ENCODE results near the gene GATB. TPM values are rescaled to one million over a fixed set of nuclear protein-coding genes. Genes with fewer than 3 reads are reported as not detected.

The GATB gene
- total RNA-seq, 2 donors from 2014 or later: 28.1 to 131 TPM

GRCh38 chr4:151807220-151807619, 46.4 kb upstream of the GATB start:
- H3K4me1 ChIP-seq: peaks cover 0 to 18% of the 10 kb centered on the region in 2 donors
- H3K9me3 ChIP-seq: no peaks in the 10 kb centered on the region
- DNase-seq (ENCODE audit: low spot score): peak; percentile 69
- H3K27me3 ChIP-seq: no peaks in the 10 kb centered on the region
- H3K4me3 ChIP-seq: no peak overlapping the region
- peak overlapping the region; percentile 71 to 85 for H3K27ac ChIP-seq
- H3K36me3 ChIP-seq: no peaks in the 10 kb centered on the region
- TF ChIP-seq CTCF (IDR thresholded peaks at IDR 0.05): no peak

- Histone ChIP-seq H3K4me1 (peaks cover 0 to 18% of the 10 kb centered on the region in 2 donors), H3K27ac (peak overlapping the region; percentile 71 to 85), H3K4me3 (no peak overlapping the region), H3K9me3 (no peaks in the 10 kb centered on the region), H3K36me3 (no peaks in the 10 kb centered on the region), H3K27me3 (no peaks in the 10 kb centered on the region)
- no peak for TF ChIP-seq CTCF (IDR thresholded peaks at IDR 0.05)
- no peak for DNase-seq (ENCODE audit: low spot score)
Measured at GRCh38 chr4:151806511-151806927, 45.7 kb upstream of the GATB start.

GRCh38 chr4:151804821-151805220, 44.0 kb upstream of the GATB start:
- H3K27me3 ChIP-seq: no peaks in the 10 kb centered on the region
- H3K9me3 ChIP-seq: no peaks in the 10 kb centered on the region
- H3K4me1 ChIP-seq: peaks cover 0 to 18% of the 10 kb centered on the region in 2 donors
- peak overlapping the region; percentile 8 to 85 for H3K27ac ChIP-seq
- TF ChIP-seq CTCF (IDR thresholded peaks at IDR 0.05): no peak
- no peak overlapping the region for H3K4me3 ChIP-seq
- no peak for DNase-seq (ENCODE audit: low spot score)
- no peaks in the 10 kb centered on the region for H3K36me3 ChIP-seq

GRCh38 chr4:151804086-151804630, 43.4 kb upstream of the GATB start:
- TF ChIP-seq CTCF (IDR thresholded peaks at IDR 0.05): no peak
- peak overlapping the region in 1 of 2 donors; percentile 8 for H3K27ac ChIP-seq

GRCh38 chr4:151803246-151803645, 42.4 kb upstream of the GATB start:
- Histone ChIP-seq H3K36me3 (no peaks in the 10 kb centered on the region), H3K9me3 (no peaks in the 10 kb centered on the region), H3K27ac (no peak overlapping the region), H3K27me3 (no peaks in the 10 kb centered on the region), H3K4me3 (no peak overlapping the region), H3K4me1 (peaks cover 0 to 24% of the 10 kb centered on the region in 2 donors)
- DNase-seq (ENCODE audit: low spot score): no peak
- no peak for TF ChIP-seq CTCF (IDR thresholded peaks at IDR 0.05)

More at GRCh38 chr4:151804086-151804630, 43.4 kb upstream of the GATB start:
- DNase-seq (ENCODE audit: low spot score): no peak
- peaks cover 0 to 18% of the 10 kb centered on the region in 2 donors for H3K4me1 ChIP-seq
- no peaks in the 10 kb centered on the region for H3K27me3 ChIP-seq
- H3K36me3 ChIP-seq: no peaks in the 10 kb centered on the region
- H3K4me3 ChIP-seq: no peak overlapping the region
- no peaks in the 10 kb centered on the region for H3K9me3 ChIP-seq

All from right atrium auricular region (tissue), 2 donors.